Caco-2 (cell line): ENCODE data around the gene CCDC175. TPM values are rescaled to one million over a fixed set of nuclear protein-coding genes. Genes with fewer than 3 reads are reported as not detected.

ENCODE experiments used
- BruUV-seq: library from RNA; stranded (reverse); fragments of 400-500 nt; replicated peaks from 2 replicates; lab custom pipeline; 2021; lab: Mats Ljungman, UMichigan
- CTCF ChIA-PET: fragments of 300-600 bp; sonication (Branson Sonifier 250); formaldehyde crosslinking; loops from one replicate; lab custom pipeline; 2022; ENCODE audit warnings: antibody characterized with exemption; lab: Charles Lee
- POLR2A ChIA-PET: fragments of 300-600 bp; sonication (Branson Sonifier 250); formaldehyde crosslinking; loops from one replicate; lab custom pipeline; 2022; ENCODE audit warnings: antibody characterized with exemption; lab: Charles Lee
- DNase-seq, 2 experiments: peaks; one replicate each; pipeline versions ENCODE4 v3.0.0 to v3.0.0-alpha.2; 2020 to 2022
- H3K27me3 ChIP-seq: replicated peaks from 2 replicates; pipeline ENCODE4 v1.6.0; 2011; ENCODE audit warnings: low read length; ENCODE audit not compliant: control insufficient read depth, insufficient read depth
- H3K36me3 ChIP-seq: 2 replicates; pipeline ENCODE4 v1.5.1; 2011; ENCODE audit warnings: low read length; ENCODE audit not compliant: control insufficient read depth, insufficient read depth
- H3K4me1 ChIP-seq: fragments of 250-450 bp; sonication (Bioruptor Pico); 2 replicates; pipeline ENCODE4 v1.5.1; 2020; ENCODE audit warnings: mild to moderate bottlenecking
- H3K4me3 ChIP-seq: 2 replicates; pipeline ENCODE4 v1.5.1; 2011; ENCODE audit warnings: low read depth, mild to moderate bottlenecking, control low read depth, low read length
- H3K9me3 ChIP-seq: fragments of 250-450 bp; sonication (Bioruptor Pico); 2 replicates; pipeline ENCODE4 v1.5.1; 2020; ENCODE audit warnings: mild to moderate bottlenecking, moderate library complexity
- H3K27ac Mint-ChIP-seq: one replicate; pipeline ENCODE4 v1.8.0; 2022; ENCODE audit warnings: mixed read lengths; ENCODE audit not compliant: unreplicated experiment
- H3K27me3 Mint-ChIP-seq: one replicate; pipeline ENCODE4 v1.8.0; 2022; ENCODE audit warnings: mixed read lengths; ENCODE audit not compliant: insufficient read depth, unreplicated experiment
- H3K36me3 Mint-ChIP-seq: one replicate; pipeline ENCODE4 v1.8.0; 2022; ENCODE audit warnings: mild to moderate bottlenecking, mixed read lengths; ENCODE audit not compliant: insufficient read depth, unreplicated experiment
- H3K4me1 Mint-ChIP-seq: one replicate; pipeline ENCODE4 v1.8.0; 2022; ENCODE audit warnings: low read depth, mixed read lengths; ENCODE audit not compliant: unreplicated experiment
- H3K4me3 Mint-ChIP-seq: one replicate; pipeline ENCODE4 v1.8.0; 2022; ENCODE audit warnings: mild to moderate bottlenecking, moderate library complexity, mixed read lengths; ENCODE audit not compliant: unreplicated experiment
- H3K9me3 Mint-ChIP-seq: one replicate; pipeline ENCODE4 v1.8.0; 2022; ENCODE audit warnings: mixed read lengths; ENCODE audit not compliant: unreplicated experiment
- CTCF ChIP-seq, 2 experiments: fragments of 200-600 bp in 1 of 2; IDR thresholded peaks; 1 replicate in 1 of 2; 2 replicates in 1 of 2; pipeline versions ENCODE4 v1.5.1 to v1.8.0; 2011 to 2022; ENCODE audit warnings: antibody characterized with exemption in 1 of 2, control low read depth in 1 of 2, inconsistent platforms in 1 of 2, low read depth in 1 of 2, low read length in 1 of 2, mild to moderate bottlenecking in 1 of 2, moderate library complexity in 1 of 2; ENCODE audit not compliant: insufficient read depth in 1 of 2, severe bottlenecking in 1 of 2, unreplicated experiment in 1 of 2
- intact Hi-C: fragments of 100-400 bp; cut with micrococcal nuclease; formaldehyde crosslinking; loops from one replicate; pipeline ENCODE4 v1.10.0; 2022; ENCODE audit not compliant: unreplicated experiment
- total RNA-seq: library from RNA; stranded (reverse); gene quantifications from 2 replicates; pipeline ENCODE4 v1.2.3, GENCODE V29; 2022

The CCDC175 gene
- total RNA-seq, 1 experiment from 2014 or later = not detected

GRCh38 chr14:59475709-59476108 is 100.9 kb downstream of the CCDC175 start:
- no peaks in the 10 kb centered on the region for H3K27me3 ChIP-seq
- CTCF ChIA-PET = no interaction called here
- Mint-ChIP-seq H3K9me3 (no peaks in the 10 kb centered on the region), H3K36me3 (peaks cover 6% of the 10 kb centered on the region), H3K4me1 (no peaks in the 10 kb centered on the region), H3K27ac (no peak overlapping the region), H3K4me3 (no peak overlapping the region), H3K27me3 (no peaks in the 10 kb centered on the region)
- no peaks in the 10 kb centered on the region for H3K4me1 ChIP-seq
- intact Hi-C loops = no loop called here
- peaks cover 2% of the 10 kb centered on the region; the same call in 1 of the 2 replicates for H3K36me3 ChIP-seq
- no peak for TF ChIP-seq CTCF (IDR thresholded peaks at IDR 0.05; ENCODE audit: insufficient read depth in 1 of 2, low read depth in 1 of 2, low read length in 1 of 2, severe bottlenecking in 1 of 2, unreplicated experiment in 1 of 2)
- no peak overlapping the region for H3K4me3 ChIP-seq
- H3K9me3 ChIP-seq = no peaks in the 10 kb centered on the region
- no peak for DNase-seq
- BruUV-seq = no TSS peak
- POLR2A ChIA-PET = no interaction called here

- intact Hi-C loops = no loop called here
- Mint-ChIP-seq H3K4me1 (no peaks in the 10 kb centered on the region), H3K4me3 (no peak overlapping the region), H3K9me3 (no peaks in the 10 kb centered on the region), H3K36me3 (peaks cover 6% of the 10 kb centered on the region), H3K27me3 (no peaks in the 10 kb centered on the region), H3K27ac (no peak overlapping the region)
- no TSS peak for BruUV-seq
- Histone ChIP-seq H3K9me3 (no peaks in the 10 kb centered on the region), H3K4me3 (no peak overlapping the region), H3K36me3 (peaks cover 2% of the 10 kb centered on the region; the same call in 1 of the 2 replicates), H3K4me1 (no peaks in the 10 kb centered on the region), H3K27me3 (no peaks in the 10 kb centered on the region)
- no peak for DNase-seq
- ChIA-PET CTCF (no interaction called here), POLR2A (no interaction called here)
- no peak for TF ChIP-seq CTCF (IDR thresholded peaks at IDR 0.05; ENCODE audit: insufficient read depth in 1 of 2, low read depth in 1 of 2, low read length in 1 of 2, severe bottlenecking in 1 of 2, unreplicated experiment in 1 of 2)
Observed at GRCh38 chr14:59474172-59474571, 102.4 kb downstream of the CCDC175 start.

- H3K9me3 ChIP-seq = no peaks in the 10 kb centered on the region
- no peaks in the 10 kb centered on the region for H3K4me1 Mint-ChIP-seq
- ChIA-PET CTCF (interaction anchor here (0.9 to 1.0 kb wide), 2 partner anchors 19 to 136 kb away, joined by 4 read pairs; partner anchors contain the start of genes JKAMP and L3HYPDH), POLR2A (no interaction called here)
- TF ChIP-seq CTCF (IDR thresholded peaks at IDR 0.05; ENCODE audit: insufficient read depth in 1 of 2, low read depth in 1 of 2, low read length in 1 of 2, severe bottlenecking in 1 of 2, unreplicated experiment in 1 of 2) = no peak
- H3K9me3 Mint-ChIP-seq = no peaks in the 10 kb centered on the region
- no TSS peak for BruUV-seq
- peaks cover 4% of the 10 kb centered on the region for H3K27me3 Mint-ChIP-seq
- intact Hi-C loops = no loop called here
- H3K4me1 ChIP-seq = 0 out of 2 replicates have a peak, but pooled peaks cover 7% of the 10 kb centered on the region
- no peaks in the 10 kb centered on the region for H3K36me3 Mint-ChIP-seq
- no peaks in the 10 kb centered on the region for H3K36me3 ChIP-seq
- H3K4me3 ChIP-seq = peak within 1 kb of the TSS; percentile 66
- H3K4me3 Mint-ChIP-seq = peak within 1 kb of the TSS; percentile 78
- no peak within 1 kb of the TSS for H3K27ac Mint-ChIP-seq
- DNase-seq = no peak
- no peaks in the 10 kb centered on the region for H3K27me3 ChIP-seq
Observed at GRCh38 chr14:59465316-59466135, 111.1 kb downstream of the CCDC175 start, which contains the start of gene GPR135. GPR135 (minus strand) TSS chr14:59465380; CDS start chr14:59465226, 154 bp downstream.
